Tibial nerve (tissue), 4 donors: Measurements from ENCODE around the gene BBS7. TPM values are rescaled to one million over a fixed set of nuclear protein-coding genes. Genes with fewer than 3 reads are reported as not detected.

Source experiments
- DNase-seq, 2 donors: peaks; one replicate each; pipeline ENCODE4 v3.0.0-alpha.2; 2019; ENCODE audit warnings: low spot score in 2 of 2
- H3K27ac ChIP-seq, 4 donors: fragments of 200-600 bp; sonication (generic) in 3 of 4; one replicate each; pipeline ENCODE4 v1.5.1; 2017 to 2019; ENCODE audit warnings: mild to moderate bottlenecking in 1 of 4
- H3K27me3 ChIP-seq, 2 donors: fragments of 200-600 bp; sonication (generic) in 1 of 2; one replicate each; pipeline versions ENCODE4 v1.5.1 to v1.6.0; 2017 to 2019
- H3K36me3 ChIP-seq, 3 donors: fragments of 200-600 bp; sonication (generic); one replicate each; pipeline ENCODE4 v1.5.1; 2018 to 2019
- H3K4me1 ChIP-seq, 4 donors: fragments of 200-600 bp; sonication (generic) in 3 of 4; one replicate each; pipeline ENCODE4 v1.5.1; 2017 to 2019
- H3K4me3 ChIP-seq, 4 donors: fragments of 200-600 bp; sonication (generic) in 3 of 4; one replicate each; pipeline ENCODE4 v1.5.1; 2017 to 2019; ENCODE audit warnings: mild to moderate bottlenecking in 1 of 4, moderate library complexity in 1 of 4
- H3K9me3 ChIP-seq, 4 donors: fragments of 200-600 bp; sonication (generic) in 3 of 4; one replicate each; pipeline ENCODE4 v1.5.1; 2017 to 2019
- CTCF ChIP-seq, 5 experiments: fragments of 200-600 bp in 3 of 5; fragments of 450-650 bp in 2 of 5; sonication (generic) in 3 of 5; IDR thresholded peaks; one replicate each; pipeline ENCODE4 v1.5.1; 2016 to 2019; ENCODE audit warnings: antibody characterized with exemption in 5 of 5, mild to moderate bottlenecking in 3 of 5, moderate library complexity in 2 of 5
- EP300 ChIP-seq, 2 donors: sonication (generic); formaldehyde crosslinking; IDR thresholded peaks; one replicate each; pipeline ENCODE4 v1.6.1; 2017; ENCODE audit warnings: antibody characterized with exemption in 2 of 2, mild to moderate bottlenecking in 1 of 2
- POLR2A ChIP-seq, 2 donors: fragments of 450-650 bp; IDR thresholded peaks; one replicate each; pipeline ENCODE4 v1.6.1; 2017; ENCODE audit warnings: antibody characterized with exemption in 2 of 2, mild to moderate bottlenecking in 2 of 2, moderate library complexity in 2 of 2
- WGBS, 2 donors: methylation state at CpG; one replicate each; pipeline ENCODE4 v1.1.5; 2018; 5-methylcytosine and 5-hydroxymethylcytosine counted together
- total RNA-seq, 4 donors: library from RNA; depleted of rRNA; stranded (reverse); fragments of >200 nt; gene quantifications; one replicate each; pipeline ENCODE4 v1.1.0, GENCODE V29; 2016

The BBS7 gene
- total RNA-seq, 4 donors from 2014 or later, result 19.4 to 25.8 (median 23.6) TPM

- no peak for TF ChIP-seq POLR2A (IDR thresholded peaks at IDR 0.05)
- no peak for TF ChIP-seq EP300 (IDR thresholded peaks at IDR 0.05)
- DNase-seq, result no peak
- H3K4me1 ChIP-seq, result no peaks in the 10 kb centered on the region
- H3K9me3 ChIP-seq, result no peaks in the 10 kb centered on the region
- H3K36me3 ChIP-seq, result peaks cover 0 to 98% (median 6%) of the 10 kb centered on the region in 3 donors
- no peak overlapping the region for H3K27ac ChIP-seq
- H3K27me3 ChIP-seq, result no peaks in the 10 kb centered on the region
- H3K4me3 ChIP-seq, result no peak overlapping the region
Observed at GRCh38 chr4:121811122-121811521, 59.2 kb downstream of the BBS7 start.

- Histone ChIP-seq H3K36me3 (peaks cover 0 to 87% (median 4%) of the 10 kb centered on the region in 3 donors), H3K27me3 (no peaks in the 10 kb centered on the region), H3K4me3 (no peak overlapping the region), H3K9me3 (no peaks in the 10 kb centered on the region), H3K27ac (no peak overlapping the region), H3K4me1 (peaks cover 0 to 33% (median 2%) of the 10 kb centered on the region in 4 donors)
- TF ChIP-seq CTCF (IDR thresholded peaks at IDR 0.05) (no peak), EP300 (IDR thresholded peaks at IDR 0.05) (no peak), POLR2A (IDR thresholded peaks at IDR 0.05) (no peak)
- no peak for DNase-seq
- 51 to 59% methylated on average over 4 of the region's 4 CpGs for WGBS, 2 donors
Observed at GRCh38 chr4:121806411-121806810, 63.9 kb downstream of the BBS7 start.

DNA sequence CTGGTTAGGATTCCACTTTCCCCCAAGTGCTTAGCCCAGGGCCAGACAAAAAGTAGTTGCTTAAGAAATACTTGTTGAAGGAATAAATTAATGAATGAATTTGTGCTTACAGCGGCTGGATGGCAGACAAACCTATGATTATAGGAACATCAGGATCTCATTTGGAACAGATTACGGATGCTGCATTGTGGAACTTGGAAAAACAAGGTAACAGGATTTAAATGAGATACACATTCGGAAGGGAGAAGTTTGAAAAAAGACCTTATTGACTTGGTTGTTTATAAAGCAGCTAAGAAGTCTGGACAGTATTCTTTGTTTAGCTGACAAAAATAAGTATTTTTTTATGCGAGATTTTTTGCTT is 68.6 kb downstream of the BBS7 start:
- WGBS, 2 donors, result 17 to 18% methylated on average over 4 of the region's 4 CpGs
- Histone ChIP-seq H3K36me3 (peaks cover 0 to 42% (median 4%) of the 10 kb centered on the region in 3 donors), H3K4me1 (peaks cover 0 to 51% (median 10%) of the 10 kb centered on the region in 4 donors), H3K9me3 (no peaks in the 10 kb centered on the region), H3K4me3 (peak overlapping the region; percentile 66 to 86 (median 81)), H3K27ac (peak overlapping the region; percentile 85 to 98 (median 92)), H3K27me3 (no peaks in the 10 kb centered on the region)
- no peak for TF ChIP-seq EP300 (IDR thresholded peaks at IDR 0.05)
- no peak for TF ChIP-seq CTCF (IDR thresholded peaks at IDR 0.05)
- TF ChIP-seq POLR2A (IDR thresholded peaks at IDR 0.05), result no peak
- no peak for DNase-seq

- Histone ChIP-seq H3K4me1 (peaks cover 0 to 52% (median 10%) of the 10 kb centered on the region in 4 donors), H3K27ac (peak within 1 kb of the TSS; percentile 85 to 98 (median 92)), H3K9me3 (no peaks in the 10 kb centered on the region), H3K27me3 (no peaks in the 10 kb centered on the region), H3K4me3 (peak within 1 kb of the TSS; percentile 66 to 86 (median 81)), H3K36me3 (peaks cover 0 to 37% (median 4%) of the 10 kb centered on the region in 3 donors)
- WGBS, 2 donors, result 0% methylated on average over 48 of the region's 48 CpGs
- TF ChIP-seq CTCF (IDR thresholded peaks at IDR 0.05) (peak in 1 of 5 experiments; percentile 44), EP300 (IDR thresholded peaks at IDR 0.05) (peak; percentile 80 to 98), POLR2A (IDR thresholded peaks at IDR 0.05) (peak; percentile 75 to 79)
- DNase-seq, result peak; percentile 87 to 95
Observed at GRCh38 chr4:121800961-121801714, 69.1 kb downstream of the BBS7 start, which contains the start of gene EXOSC9. EXOSC9 (plus strand) TSS chr4:121801323; CDS start chr4:121801425, 102 bp downstream.

- peaks cover 0 to 31% (median 4%) of the 10 kb centered on the region in 3 donors for H3K36me3 ChIP-seq
Observed at GRCh38 chr4:121800638-121800960, 69.7 kb downstream of the BBS7 start.

More at GRCh38 chr4:121800638-121800960, 69.7 kb downstream of the BBS7 start:
- H3K9me3 ChIP-seq, result no peaks in the 10 kb centered on the region
- DNase-seq, result no peak
- peak overlapping the region; percentile 66 to 86 (median 81) for H3K4me3 ChIP-seq
- no peaks in the 10 kb centered on the region for H3K27me3 ChIP-seq
- 27 to 42% methylated on average over 8 of the region's 8 CpGs for WGBS, 2 donors
- TF ChIP-seq POLR2A (IDR thresholded peaks at IDR 0.05) (no peak), CTCF (IDR thresholded peaks at IDR 0.05) (no peak), EP300 (IDR thresholded peaks at IDR 0.05) (no peak)
- peaks cover 0 to 57% (median 10%) of the 10 kb centered on the region in 4 donors for H3K4me1 ChIP-seq
- peak overlapping the region; percentile 85 to 98 (median 92) for H3K27ac ChIP-seq
